ENCODE measurements around the gene OR2AE1.

OR2AE1 gene

DNA sequence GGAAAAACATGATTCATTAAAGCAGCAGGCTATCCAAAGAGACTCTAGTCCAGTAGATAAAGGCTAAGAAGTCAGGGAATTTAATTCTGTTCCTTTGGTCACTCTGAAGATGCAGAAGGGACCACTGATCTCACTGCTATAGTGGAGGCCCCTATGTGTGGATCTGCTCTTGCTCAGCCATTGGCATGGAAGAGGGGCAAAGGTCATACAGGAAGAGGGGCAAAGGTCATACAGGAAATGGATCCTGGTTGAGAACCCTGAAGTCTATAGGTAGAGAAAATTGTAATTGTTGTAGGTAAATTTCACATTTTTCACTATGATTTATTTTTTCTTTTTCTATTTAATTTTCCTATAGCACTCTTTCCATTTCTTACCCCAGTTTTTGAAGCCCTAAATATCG is 21.6 kb downstream of the OR2AE1 start:
- no peak for DNase-seq

DNA sequence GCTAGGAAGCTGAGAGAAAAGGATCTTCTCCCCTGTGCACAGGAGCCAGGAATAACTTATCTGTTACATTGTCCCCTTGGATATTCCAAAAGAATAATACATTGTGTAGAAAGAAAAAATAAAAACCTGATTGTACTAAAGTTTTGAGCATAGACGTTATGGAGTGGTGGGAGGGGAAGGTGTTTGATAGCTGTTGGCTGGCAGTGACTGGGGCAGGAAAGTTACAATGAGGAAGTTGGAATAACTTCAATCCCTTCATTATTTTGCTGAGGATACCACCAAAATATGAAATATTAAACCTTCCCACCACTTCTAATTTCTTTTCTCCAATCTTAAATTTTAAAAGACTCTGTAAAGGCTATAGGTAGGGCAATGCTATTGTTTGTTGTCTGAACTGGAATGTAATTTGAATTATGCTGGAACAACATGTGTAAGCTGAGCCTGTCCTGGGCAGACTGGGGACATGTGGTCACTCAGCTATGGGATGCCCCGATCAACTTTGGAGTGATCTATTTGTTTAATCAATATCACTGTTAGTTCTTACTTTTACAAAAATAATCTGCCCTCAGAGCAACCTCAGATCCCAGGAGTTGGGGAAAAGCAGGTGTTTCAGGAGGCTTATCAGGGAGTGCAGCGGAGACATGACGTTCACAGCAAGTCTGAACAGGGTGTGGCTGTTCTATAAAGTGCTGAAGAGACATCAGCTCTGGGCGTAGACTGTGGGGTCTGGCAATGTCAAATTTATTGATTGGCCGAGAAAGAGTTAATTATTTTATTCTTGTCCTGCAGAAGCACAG is 28.2 kb downstream of the OR2AE1 start:
- DNase-seq: no peak

DNA sequence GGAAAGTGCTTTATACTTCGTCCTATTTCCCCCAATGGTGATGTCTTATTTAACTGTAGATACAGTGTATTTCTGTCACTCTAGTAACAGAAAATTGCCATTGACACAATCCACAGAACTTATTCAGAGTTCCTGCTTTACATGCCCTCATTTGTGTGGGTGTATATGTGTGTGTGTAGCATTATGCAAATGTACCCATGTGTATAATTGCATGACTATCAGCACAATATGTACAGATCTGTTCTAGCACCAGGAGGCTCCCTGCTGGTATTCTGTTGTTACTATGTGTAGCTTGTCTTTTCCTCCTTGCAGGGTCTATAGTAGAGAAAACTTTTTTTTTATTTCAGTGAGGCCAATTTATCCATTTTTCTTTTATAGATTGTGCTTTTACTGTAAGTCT is 32.5 kb downstream of the OR2AE1 start:
- no peak for DNase-seq

GRCh38 chr7:99843808-99844207 is 33.0 kb downstream of the OR2AE1 start:
- DNase-seq: no peak

GRCh38 chr7:99842926-99843325 is 33.9 kb downstream of the OR2AE1 start:
- no peak for DNase-seq

DNA sequence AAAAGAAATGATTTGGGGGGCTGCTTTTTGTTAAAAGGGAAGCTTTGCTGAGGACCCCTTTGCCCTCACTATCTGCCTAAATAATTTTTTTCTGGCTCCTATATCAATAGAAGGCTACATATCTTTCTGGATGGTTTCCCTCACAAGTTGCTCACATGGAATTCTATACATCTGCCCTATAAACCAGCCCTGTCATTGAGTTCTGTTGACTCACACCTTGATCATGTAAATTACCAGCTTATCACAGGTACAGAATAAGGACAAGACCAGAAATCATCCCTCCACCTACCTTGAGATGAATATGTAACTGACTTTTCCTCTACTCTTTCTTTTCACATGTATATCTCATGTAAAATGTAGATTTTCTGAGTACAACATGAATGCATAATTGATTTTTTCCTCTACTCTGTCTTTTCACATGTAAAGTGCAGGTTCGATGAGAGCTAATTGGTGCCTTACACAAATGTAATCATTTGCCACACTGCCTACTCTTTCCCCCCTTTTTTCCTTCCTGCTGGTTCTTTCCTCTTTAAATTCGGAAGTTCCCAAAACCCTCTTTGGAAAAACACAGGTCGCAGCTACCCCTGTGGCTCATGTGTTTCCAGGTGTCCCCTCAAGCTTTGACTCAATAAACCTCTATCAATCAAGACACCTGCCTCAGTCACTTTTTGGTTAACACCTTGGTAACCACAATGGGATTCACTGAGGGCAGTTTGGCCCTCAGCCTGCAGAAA is 36.5 kb downstream of the OR2AE1 start:
- no peak for DNase-seq

GRCh38 chr7:99839287-99840021 is 37.4 kb downstream of the OR2AE1 start:
- no peak for DNase-seq

DNA sequence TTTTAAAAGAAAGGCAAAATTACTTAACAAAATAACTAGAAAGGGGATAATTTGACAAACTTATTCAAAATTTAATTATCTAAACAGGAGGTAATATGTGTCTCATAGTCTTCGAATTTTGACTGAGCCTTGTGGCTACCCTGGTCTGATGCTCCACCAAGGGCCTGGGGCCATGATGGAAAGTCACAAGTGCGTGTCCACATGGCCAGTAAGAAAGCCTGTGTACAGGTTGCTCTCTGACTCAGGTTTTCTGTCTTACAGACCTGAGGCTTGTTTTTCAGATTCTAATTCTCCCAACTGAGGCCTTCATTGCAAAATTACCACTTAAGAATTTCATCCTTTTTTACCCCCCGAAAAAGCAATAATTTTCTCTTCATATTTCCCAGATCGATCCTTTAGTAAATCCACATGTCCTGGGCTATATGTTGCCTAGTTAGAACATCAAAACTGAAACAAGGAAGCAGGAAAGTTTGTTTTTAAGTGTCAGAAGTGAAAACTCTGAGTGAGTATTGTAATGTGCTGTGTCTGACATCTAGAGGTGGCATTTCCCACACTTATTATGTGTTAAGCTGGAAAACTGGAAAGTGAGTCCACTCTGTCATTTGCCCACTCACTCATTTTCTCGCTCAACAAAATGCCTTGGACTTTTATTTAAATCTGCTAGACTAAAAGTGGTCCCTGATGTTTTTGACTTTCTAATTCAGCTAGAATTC is 39.0 kb downstream of the OR2AE1 start:
- no peak for DNase-seq

GRCh38 chr7:99835189-99835588 is 41.6 kb downstream of the OR2AE1 start:
- no peak for DNase-seq

- DNase-seq: no peak
These were observed 42.5 kb downstream of the OR2AE1 start for GRCh38 chr7:99834382-99834781.

GRCh38 chr7:99833289-99833877 is 43.5 kb downstream of the OR2AE1 start:
- no peak for DNase-seq

DNA sequence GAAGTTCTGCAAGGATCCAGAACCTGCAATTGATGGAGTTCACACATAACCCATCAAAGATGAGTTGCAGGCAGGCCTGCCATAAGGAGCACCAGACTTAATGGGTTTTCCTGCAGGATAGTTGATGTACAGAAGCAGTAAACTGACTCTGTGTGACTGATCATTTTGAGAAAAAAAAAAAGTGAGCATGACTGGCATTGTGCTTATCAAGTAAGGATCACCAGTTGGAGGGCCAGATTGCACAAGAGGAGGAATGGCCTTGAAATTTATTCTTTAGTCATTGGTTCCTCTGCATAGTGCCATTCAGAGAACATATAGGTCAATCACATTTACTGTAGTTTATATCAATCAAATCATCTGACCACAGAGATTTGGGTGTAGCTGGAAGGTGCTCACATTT is 45.2 kb downstream of the OR2AE1 start:
- DNase-seq: no peak

DNA sequence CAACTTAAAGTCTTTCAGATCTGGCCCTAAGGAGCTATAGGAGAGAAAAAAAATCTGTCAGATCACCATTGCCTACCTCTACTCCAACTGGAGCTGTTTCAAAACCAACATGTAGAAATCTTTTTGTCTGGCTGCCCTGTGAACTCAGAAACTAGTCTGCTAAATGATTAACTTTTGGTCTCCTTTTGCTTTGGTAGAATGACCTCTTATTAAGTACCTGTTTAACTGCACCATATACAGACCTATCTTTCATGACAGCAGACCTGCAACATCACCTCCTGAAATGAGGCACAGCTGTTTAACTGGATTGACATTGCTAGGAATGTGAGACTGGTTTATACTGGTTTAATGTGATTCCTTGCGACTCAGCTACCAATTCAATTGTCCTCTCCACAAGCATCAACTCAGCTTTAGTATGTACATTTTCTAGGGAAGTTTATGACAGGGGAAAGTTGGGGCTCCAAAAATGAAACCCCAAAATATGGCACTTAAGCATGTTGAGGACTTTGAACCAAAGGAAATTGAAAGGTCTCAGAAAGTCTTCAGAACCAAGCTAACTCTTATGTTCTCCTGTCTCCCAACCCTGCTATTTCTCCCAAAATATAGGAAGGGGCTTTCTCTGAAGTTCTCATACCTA is 47.2 kb downstream of the OR2AE1 start:
- no peak for DNase-seq

DNA sequence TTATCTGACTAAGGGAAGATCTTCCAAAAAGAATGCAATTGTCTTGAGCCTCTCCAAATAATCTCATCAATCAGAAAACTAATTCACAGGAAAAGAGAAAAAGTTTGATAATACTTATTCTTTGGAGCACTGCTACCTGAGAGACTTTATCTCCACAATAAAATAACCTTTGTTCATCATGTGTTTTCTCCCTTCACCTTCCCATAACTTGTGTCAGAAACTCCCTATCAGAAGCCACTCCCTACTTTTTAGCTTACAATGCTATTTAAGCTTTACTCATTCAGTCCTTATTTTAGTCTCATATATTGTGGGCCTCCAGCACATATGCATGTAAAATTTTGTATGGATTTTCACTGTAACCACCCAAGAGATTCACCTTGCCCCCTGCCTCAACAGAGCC is 48.0 kb downstream of the OR2AE1 start:
- DNase-seq: no peak

DNA sequence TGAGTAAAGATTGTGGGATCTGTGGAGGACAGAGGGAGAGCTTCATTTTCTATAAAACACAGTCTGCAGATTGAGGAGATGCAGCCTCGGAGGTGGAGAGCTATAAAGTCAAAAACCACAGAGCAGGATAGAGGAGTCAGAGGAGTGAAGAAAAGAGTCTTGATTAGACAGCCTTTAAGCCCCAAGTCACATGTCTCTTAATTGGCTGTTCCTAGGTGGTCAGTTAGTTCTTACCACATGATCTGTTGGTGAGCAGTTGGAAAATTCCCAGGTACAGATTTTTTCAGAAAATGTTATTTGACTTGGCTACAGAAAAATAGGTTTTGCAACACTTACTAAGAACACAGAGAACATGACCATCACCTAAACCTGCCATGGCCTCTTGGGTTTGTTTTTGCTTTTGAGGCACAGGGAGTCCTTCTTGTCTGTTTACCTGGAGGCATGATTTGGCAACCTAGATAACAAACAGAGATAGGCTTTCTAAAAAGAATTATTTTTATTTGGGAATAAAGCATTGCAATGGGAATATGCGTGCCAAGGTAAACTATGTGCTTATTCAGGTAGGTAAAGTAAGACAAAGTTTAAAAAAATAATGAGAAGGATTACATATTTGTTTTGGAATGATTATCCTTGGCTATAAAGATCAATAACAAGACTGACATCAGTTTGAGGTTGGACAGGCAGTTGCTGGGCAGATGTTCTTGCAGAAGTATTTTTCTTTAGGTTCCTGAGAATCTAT is 49.6 kb downstream of the OR2AE1 start:
- DNase-seq: no peak

Data from activated naive CD4-positive, alpha-beta T cell (primary cell).